ENCODE measurements around the gene HNRNPUL1.

Gene HNRNPUL1

DNA sequence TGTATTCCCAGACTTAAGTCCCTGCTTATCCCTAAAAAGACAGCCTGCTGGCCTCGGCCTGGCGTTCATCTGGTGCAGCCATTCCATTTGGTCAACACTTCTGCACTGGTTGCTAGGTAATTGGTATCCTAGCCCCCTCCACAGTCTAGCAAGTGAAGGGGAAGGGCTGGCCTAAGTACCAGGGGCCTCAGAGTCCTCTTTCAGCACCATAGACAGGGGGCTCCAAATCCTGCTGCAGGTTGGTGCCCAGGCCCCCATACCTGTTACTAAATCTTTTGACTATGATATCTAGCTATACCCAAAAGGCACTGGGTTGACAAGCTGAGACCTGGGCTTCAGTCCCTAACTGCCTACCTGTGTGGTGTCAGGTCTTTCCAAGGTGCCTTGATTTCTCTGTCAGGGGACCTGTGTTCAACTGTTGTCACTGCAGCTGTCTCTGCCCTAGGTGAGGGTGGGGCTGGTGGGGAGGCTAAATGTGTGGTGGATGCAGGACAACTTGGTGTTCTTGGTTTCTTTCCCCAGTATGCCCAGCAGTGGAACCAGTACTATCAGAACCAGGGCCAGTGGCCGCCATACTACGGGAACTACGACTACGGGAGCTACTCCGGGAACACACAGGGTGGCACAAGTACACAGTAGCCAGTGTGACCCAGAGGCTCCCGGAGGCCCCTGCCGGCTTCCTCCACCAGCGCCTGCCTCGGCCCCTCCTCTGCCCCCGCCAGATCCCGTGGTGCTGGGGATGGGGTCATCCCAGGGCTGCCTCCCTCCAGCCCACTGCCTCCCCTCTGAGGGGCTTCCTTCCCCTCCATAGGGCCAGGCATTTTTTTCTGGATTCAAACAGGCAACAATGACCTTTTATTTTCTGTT, 42.0 kb downstream of the HNRNPUL1 start:
- DNase-seq (ENCODE audit: low spot score) (no peak), ATAC-seq (ENCODE audit: low read depth) (no peak)
- Histone ChIP-seq H3K4me3 (ENCODE audit: severe bottlenecking) (no peak overlapping the region), H3K27me3 (ENCODE audit: insufficient read depth, poor library complexity, severe bottlenecking) (no peaks in the 10 kb centered on the region), H3K27ac (ENCODE audit: poor library complexity, severe bottlenecking) (no peak overlapping the region), H3K4me1 (ENCODE audit: insufficient read depth, poor library complexity, severe bottlenecking) (peaks cover 9% of the 10 kb centered on the region), H3K36me3 (ENCODE audit: low read depth) (peaks cover 57% of the 10 kb centered on the region), H3K9me3 (ENCODE audit: severe bottlenecking) (no peaks in the 10 kb centered on the region)
- TF ChIP-seq, protein P1, sequence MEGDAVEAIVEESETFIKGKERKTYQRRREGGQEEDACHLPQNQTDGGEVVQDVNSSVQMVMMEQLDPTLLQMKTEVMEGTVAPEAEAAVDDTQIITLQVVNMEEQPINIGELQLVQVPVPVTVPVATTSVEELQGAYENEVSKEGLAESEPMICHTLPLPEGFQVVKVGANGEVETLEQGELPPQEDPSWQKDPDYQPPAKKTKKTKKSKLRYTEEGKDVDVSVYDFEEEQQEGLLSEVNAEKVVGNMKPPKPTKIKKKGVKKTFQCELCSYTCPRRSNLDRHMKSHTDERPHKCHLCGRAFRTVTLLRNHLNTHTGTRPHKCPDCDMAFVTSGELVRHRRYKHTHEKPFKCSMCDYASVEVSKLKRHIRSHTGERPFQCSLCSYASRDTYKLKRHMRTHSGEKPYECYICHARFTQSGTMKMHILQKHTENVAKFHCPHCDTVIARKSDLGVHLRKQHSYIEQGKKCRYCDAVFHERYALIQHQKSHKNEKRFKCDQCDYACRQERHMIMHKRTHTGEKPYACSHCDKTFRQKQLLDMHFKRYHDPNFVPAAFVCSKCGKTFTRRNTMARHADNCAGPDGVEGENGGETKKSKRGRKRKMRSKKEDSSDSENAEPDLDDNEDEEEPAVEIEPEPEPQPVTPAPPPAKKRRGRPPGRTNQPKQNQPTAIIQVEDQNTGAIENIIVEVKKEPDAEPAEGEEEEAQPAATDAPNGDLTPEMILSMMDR (IDR thresholded peaks at IDR 0.05; ENCODE audit: poor library complexity, severe bottlenecking) = no peak

GRCh38 chr19:41307090-41307875, 43.1 kb downstream of the HNRNPUL1 start:
- ATAC-seq (ENCODE audit: low read depth) (no peak), DNase-seq (ENCODE audit: low spot score) (no peak)
- Histone ChIP-seq H3K27ac (ENCODE audit: poor library complexity, severe bottlenecking) (peak overlapping the region; percentile 79), H3K9me3 (ENCODE audit: severe bottlenecking) (no peaks in the 10 kb centered on the region), H3K36me3 (ENCODE audit: low read depth) (peaks cover 52% of the 10 kb centered on the region), H3K4me1 (ENCODE audit: insufficient read depth, poor library complexity, severe bottlenecking) (peaks cover 10% of the 10 kb centered on the region), H3K4me3 (ENCODE audit: severe bottlenecking) (no peak overlapping the region), H3K27me3 (ENCODE audit: insufficient read depth, poor library complexity, severe bottlenecking) (no peaks in the 10 kb centered on the region)
- TF ChIP-seq, protein P1 (IDR thresholded peaks at IDR 0.05; ENCODE audit: poor library complexity, severe bottlenecking) = no peak

GRCh38 chr19:41307954-41308449, 43.8 kb downstream of the HNRNPUL1 start:
- H3K4me3 ChIP-seq (ENCODE audit: severe bottlenecking) = no peak overlapping the region
- ATAC-seq (ENCODE audit: low read depth) (no peak), DNase-seq (ENCODE audit: low spot score) (no peak)
- TF ChIP-seq, protein P1 (IDR thresholded peaks at IDR 0.05; ENCODE audit: poor library complexity, severe bottlenecking) = no peak
- no peaks in the 10 kb centered on the region for H3K9me3 ChIP-seq (ENCODE audit: severe bottlenecking)
- no peaks in the 10 kb centered on the region for H3K27me3 ChIP-seq (ENCODE audit: insufficient read depth, poor library complexity, severe bottlenecking)
- H3K27ac ChIP-seq (ENCODE audit: poor library complexity, severe bottlenecking) = peak overlapping the region; percentile 79
- peaks cover 10% of the 10 kb centered on the region for H3K4me1 ChIP-seq (ENCODE audit: insufficient read depth, poor library complexity, severe bottlenecking)
- H3K36me3 ChIP-seq (ENCODE audit: low read depth) = peaks cover 52% of the 10 kb centered on the region

GRCh38 chr19:41308450-41309179, 44.4 kb downstream of the HNRNPUL1 start:
- Histone ChIP-seq H3K27me3 (ENCODE audit: insufficient read depth, poor library complexity, severe bottlenecking) (no peaks in the 10 kb centered on the region), H3K36me3 (ENCODE audit: low read depth) (peaks cover 52% of the 10 kb centered on the region), H3K4me1 (ENCODE audit: insufficient read depth, poor library complexity, severe bottlenecking) (peaks cover 10% of the 10 kb centered on the region), H3K27ac (ENCODE audit: poor library complexity, severe bottlenecking) (peak overlapping the region; percentile 79), H3K4me3 (ENCODE audit: severe bottlenecking) (no peak overlapping the region), H3K9me3 (ENCODE audit: severe bottlenecking) (no peaks in the 10 kb centered on the region)
- TF ChIP-seq, protein P1 (IDR thresholded peaks at IDR 0.05; ENCODE audit: poor library complexity, severe bottlenecking) = peak; percentile 98
- ATAC-seq (ENCODE audit: low read depth) (peak; percentile 39), DNase-seq (ENCODE audit: low spot score) (no peak)

Measured in RWPE2 (cell line).